ENCODE results near the gene PHTF1. TPM values are rescaled to one million over a fixed set of nuclear protein-coding genes. Genes with fewer than 3 reads are reported as not detected.

PHTF1 gene
- total and polyA plus RNA-seq, 9 donors = 4.5 to 28.6 (median 9.7) TPM

DNA sequence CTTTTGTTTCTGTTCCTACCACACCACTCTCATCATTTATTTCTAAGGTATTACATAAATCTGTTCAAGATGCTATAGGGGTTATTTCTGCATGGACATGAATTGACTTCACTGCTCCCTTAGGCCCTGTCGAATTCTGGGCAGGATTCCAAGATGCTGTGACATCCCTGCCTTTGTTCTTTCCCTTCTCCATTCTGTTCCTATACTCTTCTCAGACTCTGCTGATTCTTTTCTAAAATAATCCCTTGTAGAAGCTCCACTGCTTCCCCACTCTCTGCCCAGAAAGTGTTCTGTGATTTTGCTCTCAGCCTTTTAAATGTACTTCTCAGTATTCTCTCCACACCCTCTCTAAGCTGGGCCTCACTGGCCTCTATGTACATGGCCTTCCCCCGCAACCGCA lies 99.2 kb downstream of the PHTF1 start:
- H3K9me3 ChIP-seq = no peaks in the 10 kb centered on the region
- no peak for DNase-seq
- 63 to 68% (median 66%) methylated on average over 3 of the region's 3 CpGs for WGBS, 3 donors
- intact Hi-C loops (cut with DNase I) = no loop called here
- H3K27ac ChIP-seq = no peak overlapping the region
- no peaks in the 10 kb centered on the region for H3K27me3 ChIP-seq
- no peak overlapping the region for H3K4me3 ChIP-seq
- no peaks in the 10 kb centered on the region for H3K36me3 ChIP-seq
- TF ChIP-seq POLR2A (IDR thresholded peaks at IDR 0.05) (no peak), EP300 (IDR thresholded peaks at IDR 0.05) (no peak)
- TF ChIP-seq, protein P1, sequence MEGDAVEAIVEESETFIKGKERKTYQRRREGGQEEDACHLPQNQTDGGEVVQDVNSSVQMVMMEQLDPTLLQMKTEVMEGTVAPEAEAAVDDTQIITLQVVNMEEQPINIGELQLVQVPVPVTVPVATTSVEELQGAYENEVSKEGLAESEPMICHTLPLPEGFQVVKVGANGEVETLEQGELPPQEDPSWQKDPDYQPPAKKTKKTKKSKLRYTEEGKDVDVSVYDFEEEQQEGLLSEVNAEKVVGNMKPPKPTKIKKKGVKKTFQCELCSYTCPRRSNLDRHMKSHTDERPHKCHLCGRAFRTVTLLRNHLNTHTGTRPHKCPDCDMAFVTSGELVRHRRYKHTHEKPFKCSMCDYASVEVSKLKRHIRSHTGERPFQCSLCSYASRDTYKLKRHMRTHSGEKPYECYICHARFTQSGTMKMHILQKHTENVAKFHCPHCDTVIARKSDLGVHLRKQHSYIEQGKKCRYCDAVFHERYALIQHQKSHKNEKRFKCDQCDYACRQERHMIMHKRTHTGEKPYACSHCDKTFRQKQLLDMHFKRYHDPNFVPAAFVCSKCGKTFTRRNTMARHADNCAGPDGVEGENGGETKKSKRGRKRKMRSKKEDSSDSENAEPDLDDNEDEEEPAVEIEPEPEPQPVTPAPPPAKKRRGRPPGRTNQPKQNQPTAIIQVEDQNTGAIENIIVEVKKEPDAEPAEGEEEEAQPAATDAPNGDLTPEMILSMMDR (IDR thresholded peaks at IDR 0.05) = no peak
- no peaks in the 10 kb centered on the region for H3K4me1 ChIP-seq (ENCODE audit: insufficient read depth)

DNA sequence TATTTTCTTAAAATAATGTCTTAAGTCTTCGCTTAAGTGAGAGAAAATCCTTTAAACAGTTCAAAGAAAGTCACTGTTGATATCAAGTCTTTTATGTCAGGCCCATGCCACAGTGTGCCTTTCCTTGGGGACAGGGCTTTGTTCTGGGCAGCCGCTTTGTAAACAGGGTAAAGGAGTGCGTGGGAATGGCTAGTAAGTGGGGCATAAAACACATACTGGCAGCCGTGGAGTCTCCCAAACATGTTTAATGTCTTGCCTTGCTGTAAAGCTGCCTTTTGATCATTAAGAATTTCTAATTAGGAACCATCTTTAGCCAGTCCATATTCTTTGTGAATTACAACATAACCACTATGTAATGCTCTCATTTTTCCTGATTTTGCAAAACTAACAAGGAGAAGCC lies 99.7 kb downstream of the PHTF1 start:
- no peaks in the 10 kb centered on the region for H3K9me3 ChIP-seq
- no peak overlapping the region for H3K4me3 ChIP-seq
- TF ChIP-seq EP300 (IDR thresholded peaks at IDR 0.05) = no peak
- no peak for TF ChIP-seq POLR2A (IDR thresholded peaks at IDR 0.05)
- TF ChIP-seq, protein P1 (IDR thresholded peaks at IDR 0.05) = no peak
- no peak overlapping the region for H3K27ac ChIP-seq
- 86 to 93% (median 91%) methylated on average over 4 of the region's 4 CpGs for WGBS, 3 donors
- no peaks in the 10 kb centered on the region for H3K4me1 ChIP-seq (ENCODE audit: insufficient read depth)
- DNase-seq = no peak
- H3K27me3 ChIP-seq = no peaks in the 10 kb centered on the region
- H3K36me3 ChIP-seq = no peaks in the 10 kb centered on the region
- intact Hi-C loops (cut with DNase I) = no loop called here

DNA sequence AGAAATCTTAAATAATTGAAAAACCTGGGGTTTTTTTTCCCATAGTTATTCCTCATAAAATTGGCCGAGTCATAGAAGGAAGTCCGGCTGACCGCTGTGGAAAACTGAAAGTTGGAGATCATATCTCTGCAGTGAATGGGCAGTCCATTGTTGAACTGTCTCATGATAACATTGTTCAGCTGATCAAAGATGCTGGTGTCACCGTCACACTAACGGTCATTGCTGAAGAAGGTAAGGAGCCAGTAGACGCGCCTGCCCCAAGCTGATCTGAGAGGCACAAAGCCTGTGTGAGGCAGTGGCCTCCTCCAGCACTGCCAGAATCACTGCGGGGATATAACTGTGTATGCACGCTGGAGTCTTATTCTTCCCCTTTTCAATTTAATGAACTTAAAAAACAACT lies 100.3 kb downstream of the PHTF1 start:
- Histone ChIP-seq H3K36me3 (no peaks in the 10 kb centered on the region), H3K27me3 (no peaks in the 10 kb centered on the region), H3K9me3 (no peaks in the 10 kb centered on the region), H3K4me3 (no peak overlapping the region), H3K4me1 (ENCODE audit: insufficient read depth) (no peaks in the 10 kb centered on the region), H3K27ac (no peak overlapping the region)
- DNase-seq = no peak
- WGBS, 3 donors = 90 to 94% (median 93%) methylated on average over 9 of the region's 9 CpGs
- TF ChIP-seq EP300 (IDR thresholded peaks at IDR 0.05) (no peak), POLR2A (IDR thresholded peaks at IDR 0.05) (no peak)
- TF ChIP-seq, protein P1 (IDR thresholded peaks at IDR 0.05) = no peak
- intact Hi-C loops (cut with DNase I) = no loop called here

DNA sequence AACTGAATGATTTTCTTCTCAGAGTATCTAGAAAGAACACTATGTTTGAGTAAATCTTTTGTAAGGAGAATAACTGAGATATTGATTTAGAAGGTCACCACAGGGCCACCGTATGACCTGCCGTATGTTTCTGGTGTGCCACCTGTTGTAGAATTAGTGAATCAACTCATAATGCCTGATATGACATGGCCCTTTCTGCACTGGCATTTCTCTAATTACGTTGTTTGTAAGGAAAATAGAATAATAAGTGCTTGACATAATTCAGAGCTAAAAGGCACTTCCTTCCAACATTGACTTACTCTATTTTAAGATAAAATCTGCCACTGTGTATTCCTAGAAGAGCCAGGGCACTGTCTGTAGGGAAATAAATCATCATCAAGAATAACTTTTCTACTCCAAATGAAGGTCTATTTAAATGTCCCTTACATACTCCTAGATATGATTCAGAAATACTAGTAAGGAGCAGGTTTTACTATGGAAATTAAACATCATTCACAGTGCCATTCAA lies 101.7 kb downstream of the PHTF1 start:
- Histone ChIP-seq H3K9me3 (no peaks in the 10 kb centered on the region), H3K4me3 (no peak overlapping the region), H3K27me3 (no peaks in the 10 kb centered on the region), H3K27ac (no peak overlapping the region), H3K4me1 (ENCODE audit: insufficient read depth) (no peaks in the 10 kb centered on the region), H3K36me3 (no peaks in the 10 kb centered on the region)
- intact Hi-C loops (cut with DNase I) = no loop called here
- TF ChIP-seq EP300 (IDR thresholded peaks at IDR 0.05) (no peak), POLR2A (IDR thresholded peaks at IDR 0.05) (no peak)
- TF ChIP-seq, protein P1 (IDR thresholded peaks at IDR 0.05) = no peak
- WGBS, 3 donors = 80 to 82% (median 81%) methylated on average over 3 of the region's 3 CpGs
- DNase-seq = no peak
